C1 segment of cervical spinal cord (tissue), 14 donors: ENCODE results near the gene SLC43A3.
"Not testable (repeated sequence)": the region's sequence is repeated elsewhere in the genome, so short reads cannot be mapped to it uniquely, and the experiment has no call there.

Experiments
- DNase-seq, 14 donors: peaks; one replicate each; lab custom pipeline; 2025; lab: John Stamatoyannopoulos, UW

The SLC43A3 gene

DNA sequence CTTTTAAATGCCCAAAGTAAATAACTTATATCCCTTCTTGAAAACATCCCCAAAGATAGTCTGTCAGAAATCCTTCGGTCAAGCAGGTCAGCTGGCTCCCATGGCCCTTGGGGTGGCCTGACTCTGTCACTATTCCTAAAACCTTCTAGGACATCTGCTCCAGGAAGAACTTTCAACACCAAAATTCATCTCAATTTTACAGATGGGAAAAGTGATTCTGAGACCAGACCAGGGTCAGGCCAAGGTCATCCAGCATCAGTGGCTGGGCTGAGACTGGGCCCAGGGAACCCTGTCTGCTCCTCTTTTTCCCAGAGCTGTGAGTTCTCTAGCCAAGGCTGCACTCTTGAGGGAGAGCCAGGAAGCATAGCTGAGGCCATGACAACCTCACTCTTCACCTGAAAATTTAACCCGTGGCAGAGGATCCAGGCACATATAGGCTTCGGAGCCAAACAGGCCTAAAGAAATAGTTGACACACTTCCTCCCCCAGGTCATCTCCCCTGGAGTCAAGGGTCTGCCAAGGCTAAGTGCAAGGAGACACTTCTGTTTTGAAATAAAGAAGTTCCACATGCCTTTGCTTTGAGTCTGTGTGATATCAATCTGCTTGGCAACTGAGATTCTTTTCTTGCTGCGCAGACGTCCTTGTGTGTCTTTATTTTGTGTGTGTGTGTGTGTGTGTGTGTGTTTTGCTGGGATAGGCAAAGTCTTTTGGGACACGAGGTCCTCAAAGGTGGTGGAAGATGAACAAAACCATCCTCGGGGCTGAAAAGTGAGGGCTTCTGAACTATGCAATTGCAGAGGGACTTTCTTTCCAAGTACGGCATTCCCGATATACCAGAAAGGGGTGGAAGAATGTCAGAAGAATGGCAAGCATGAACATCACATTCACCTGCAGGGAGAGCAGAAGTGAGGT is 19.7 kb downstream of the SLC43A3 start:
- DNase-seq: peak in 3 of 14 donors; percentile 4 to 18 (median 8)

DNA sequence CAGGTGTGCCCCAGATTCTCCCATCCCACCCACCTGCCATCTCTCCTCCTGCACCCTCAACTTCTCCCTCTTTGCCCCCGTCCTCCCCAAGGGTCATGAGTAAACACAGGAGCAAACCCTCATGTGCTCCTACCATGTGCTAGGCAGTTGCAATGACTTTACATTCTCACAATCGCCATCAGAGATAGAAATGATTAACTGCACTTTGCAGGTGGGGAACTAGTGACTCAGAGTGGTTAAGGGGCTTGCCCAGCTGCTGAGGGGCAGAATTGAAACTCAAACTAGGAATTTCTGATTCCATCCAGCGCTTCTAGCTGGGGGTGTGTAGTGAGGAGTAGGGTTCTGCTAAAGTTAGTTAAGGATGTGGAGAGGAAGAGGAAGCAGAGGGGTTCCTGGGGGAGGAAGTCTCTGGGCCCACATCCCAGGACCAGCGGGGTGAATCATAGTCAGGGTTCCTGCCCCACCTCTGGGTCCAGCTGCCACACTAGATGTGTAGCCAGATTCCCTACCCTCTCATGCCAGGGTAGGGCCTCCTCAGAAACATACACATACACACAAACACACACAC is 20.5 kb downstream of the SLC43A3 start:
- peak in 1 of 14 donors; percentile 13 for DNase-seq

DNA sequence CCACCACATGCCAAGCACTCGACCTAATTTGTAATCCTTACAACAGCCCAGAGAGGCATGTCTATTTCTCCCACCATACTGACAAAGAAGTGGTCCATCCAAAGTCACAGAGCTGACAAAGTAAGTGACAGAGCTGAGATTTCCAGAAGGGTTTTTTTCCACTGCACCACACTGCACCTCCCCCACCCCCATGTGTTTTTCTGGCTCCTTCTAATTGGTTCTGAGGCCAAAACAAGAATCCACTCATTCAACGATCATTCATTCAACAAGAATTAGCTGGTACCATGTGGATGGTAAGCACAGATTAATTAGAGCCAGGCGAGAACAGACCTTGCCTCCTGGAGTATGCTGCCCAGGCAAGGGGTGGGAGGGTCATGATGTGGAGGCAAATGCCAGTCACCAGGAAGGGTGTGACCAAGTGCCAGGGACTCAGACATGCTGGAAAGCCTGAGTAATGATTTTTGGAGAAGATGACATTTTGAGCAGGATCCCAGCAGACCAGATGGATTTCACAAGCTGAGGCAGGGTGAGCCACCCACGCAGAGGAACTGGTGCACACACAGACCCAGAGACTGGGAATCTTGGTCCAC is 21.6 kb downstream of the SLC43A3 start:
- DNase-seq: peak in 2 of 14 donors; percentile 36 to 68

DNA sequence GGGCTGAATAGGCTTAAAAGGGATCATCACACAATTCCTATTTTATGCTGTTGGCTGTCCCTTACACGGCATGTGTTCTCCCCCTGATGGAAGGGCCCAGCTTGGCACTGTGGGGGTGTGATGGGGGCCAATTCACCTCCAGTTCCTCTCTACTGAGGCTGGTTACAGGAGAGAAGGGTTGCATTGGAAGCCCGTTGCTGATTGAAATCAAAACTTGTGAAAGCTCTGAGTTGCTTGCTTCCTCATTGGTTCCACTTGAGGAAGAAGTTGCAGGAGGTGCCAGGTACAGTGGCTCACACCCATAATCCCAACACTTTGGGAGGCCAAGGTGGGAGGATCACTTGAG is 23.1 kb downstream of the SLC43A3 start:
- no peak for DNase-seq

DNA sequence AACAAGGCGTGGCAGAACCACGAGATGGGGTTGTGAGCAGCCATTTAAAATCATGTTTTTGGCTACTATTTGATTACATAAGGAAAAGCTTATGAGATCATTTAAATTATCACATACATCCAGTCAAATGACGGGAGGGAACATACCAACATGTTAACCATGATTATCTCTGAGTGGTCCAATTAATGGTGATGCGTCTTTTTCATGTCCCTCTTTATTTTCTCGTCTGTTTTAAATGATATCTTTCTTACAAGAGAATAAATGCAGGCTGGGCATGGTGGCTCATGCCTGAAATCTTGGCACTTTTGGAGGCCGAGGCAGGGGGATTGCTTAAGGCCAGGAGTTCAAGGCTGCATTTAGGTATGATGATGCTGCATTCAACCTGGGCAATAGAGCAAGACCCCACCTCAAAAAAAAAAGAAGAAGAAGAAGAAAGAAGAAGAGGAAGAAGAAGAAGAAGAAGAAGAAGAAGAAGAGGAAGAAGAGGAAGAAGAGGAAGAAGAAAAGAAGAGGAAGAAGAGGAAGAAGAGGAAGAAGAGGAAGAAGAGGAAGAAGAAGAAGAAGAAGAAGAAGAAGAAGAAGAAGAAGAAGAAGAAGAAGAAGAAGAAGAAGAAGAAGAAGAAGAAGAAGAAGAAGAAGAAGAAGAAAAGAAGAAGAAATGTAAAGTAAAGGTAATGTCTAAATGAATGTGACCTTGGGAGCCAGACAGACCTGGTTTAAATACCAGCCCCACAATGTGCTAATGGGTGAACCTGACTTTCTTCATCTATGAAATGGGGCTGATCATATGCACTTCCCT is 23.7 kb downstream of the SLC43A3 start:
- not testable (repeated sequence) for DNase-seq

DNA sequence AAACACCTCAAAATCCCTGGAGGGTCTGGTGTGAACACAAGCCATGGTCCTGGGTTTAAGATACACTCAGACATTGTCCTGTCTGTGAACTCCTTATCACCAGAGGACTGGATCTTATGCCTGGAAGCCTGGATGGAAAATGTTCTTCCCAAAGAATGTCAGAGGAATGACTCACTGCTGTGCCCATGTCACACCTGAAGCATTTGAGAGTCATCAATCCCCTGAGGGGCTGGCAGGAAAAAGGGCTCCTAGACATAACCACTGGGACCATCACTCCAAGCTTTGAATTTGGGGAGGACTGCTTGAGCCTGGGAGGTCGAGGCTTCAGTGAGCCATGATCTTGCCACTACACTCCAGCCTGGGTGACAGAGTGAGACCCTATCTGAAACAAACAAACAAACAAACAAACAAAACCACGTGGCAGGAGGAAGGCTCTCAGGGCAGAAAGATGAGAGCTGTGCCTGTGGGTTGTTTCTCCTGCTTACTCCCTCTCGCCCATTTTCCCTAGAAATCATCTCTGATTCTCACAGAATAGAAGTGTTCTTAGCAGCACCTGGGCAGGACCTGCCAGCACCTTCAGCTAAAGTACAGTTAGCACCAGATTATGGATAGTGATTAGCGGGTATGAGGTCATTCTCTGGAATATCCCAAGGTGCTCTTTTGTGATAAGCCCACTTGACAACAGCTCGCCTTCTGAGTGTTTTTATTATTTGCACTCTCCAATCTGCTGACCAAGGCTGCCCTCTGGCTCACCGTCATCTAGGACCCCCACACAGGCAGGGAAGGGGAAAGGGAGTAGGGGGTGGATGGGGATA is 24.5 kb downstream of the SLC43A3 start:
- DNase-seq: no peak

DNA sequence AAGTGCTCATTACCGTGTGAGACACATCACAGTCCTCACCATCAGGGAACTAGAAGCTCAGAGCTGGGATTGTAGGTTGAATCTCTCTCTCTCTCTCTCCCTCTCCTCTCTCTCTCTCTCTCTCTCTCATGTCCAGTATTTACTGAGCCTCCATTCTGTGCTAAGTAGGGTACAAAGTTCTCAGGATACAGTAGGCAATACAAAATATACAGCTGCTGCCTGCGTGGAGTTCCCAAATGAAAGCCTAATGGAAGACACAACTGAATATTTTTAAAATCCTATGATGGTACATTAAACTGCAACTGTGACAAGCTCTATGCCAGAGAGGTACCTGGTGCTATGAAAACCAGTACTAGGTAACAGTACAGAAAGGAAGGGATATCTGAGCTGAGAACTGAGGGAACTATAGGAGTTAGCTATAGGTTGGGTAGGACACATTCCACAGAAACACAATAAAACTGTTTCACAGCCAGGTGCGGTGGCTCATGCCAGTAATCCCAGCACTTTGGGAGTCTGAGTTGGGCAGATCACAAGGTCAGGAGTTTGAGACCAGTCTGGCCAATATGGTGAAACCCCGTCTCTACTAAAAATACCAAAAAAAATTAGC is 26.8 kb downstream of the SLC43A3 start:
- DNase-seq: no peak

DNA sequence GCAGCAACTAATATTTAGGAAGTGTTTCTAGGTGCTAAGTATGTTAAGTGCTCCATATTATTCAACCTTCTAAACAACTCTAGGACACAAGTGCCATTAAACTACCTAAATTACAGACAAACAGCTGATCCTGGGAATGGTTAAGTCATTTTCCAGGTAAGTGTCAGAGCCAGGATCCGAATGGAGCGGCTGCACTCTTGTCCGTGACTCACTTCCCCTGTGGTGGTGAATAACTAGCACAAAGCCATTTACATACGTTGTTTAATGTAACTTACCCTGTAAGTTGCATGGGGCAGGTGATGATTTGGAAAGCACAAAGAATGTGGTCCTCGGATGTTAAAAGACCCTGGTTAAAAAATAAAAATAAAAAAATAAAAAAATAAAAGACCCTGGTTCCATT is 27.7 kb downstream of the SLC43A3 start:
- no peak for DNase-seq

DNA sequence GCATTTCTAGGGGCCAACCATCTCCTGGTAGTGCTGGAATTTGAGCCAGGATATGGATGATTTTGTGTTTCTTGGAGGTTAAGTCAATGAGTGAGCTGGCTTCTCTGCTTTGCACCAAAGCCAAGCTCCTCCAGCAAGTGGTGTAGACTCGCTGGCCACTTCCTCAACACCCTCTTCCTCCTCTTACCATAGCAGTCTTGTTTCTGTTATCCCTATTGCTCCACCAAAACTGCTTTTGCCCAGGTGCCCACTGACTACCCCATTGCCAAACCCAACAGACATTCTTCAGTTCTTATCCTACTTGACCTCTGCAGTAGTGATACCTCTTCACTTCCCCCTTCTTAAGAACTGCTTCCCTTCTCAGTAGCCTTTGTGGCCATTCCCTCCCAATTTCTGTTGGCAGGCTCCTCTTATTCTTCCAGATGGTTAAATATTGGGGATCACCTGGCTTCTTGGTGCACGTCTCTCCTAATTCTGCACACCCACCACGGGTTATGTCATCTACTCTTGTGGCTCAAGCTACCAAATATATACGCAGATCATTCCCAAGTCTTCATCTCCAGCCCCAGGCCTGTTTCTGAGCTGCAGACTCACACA is 29.4 kb downstream of the SLC43A3 start:
- DNase-seq: no peak

DNA sequence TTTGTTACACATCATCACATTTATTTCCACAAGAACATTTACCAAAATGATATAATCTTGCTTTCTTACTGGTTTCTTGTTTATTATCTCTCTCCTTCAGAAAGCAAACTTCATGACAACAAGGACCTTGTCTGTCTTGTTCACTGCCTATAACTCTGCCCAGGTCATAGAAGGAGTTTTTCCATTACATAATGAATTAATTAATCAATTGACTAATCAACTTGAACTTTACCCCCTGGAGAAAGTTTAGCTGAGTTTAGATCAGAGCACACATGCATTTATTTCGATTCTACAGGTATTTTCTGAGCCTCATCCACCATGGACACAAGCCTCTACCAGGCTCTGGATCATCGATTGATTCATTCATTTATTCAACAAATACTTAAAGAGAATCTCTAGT is 30.2 kb downstream of the SLC43A3 start:
- DNase-seq: no peak

DNA sequence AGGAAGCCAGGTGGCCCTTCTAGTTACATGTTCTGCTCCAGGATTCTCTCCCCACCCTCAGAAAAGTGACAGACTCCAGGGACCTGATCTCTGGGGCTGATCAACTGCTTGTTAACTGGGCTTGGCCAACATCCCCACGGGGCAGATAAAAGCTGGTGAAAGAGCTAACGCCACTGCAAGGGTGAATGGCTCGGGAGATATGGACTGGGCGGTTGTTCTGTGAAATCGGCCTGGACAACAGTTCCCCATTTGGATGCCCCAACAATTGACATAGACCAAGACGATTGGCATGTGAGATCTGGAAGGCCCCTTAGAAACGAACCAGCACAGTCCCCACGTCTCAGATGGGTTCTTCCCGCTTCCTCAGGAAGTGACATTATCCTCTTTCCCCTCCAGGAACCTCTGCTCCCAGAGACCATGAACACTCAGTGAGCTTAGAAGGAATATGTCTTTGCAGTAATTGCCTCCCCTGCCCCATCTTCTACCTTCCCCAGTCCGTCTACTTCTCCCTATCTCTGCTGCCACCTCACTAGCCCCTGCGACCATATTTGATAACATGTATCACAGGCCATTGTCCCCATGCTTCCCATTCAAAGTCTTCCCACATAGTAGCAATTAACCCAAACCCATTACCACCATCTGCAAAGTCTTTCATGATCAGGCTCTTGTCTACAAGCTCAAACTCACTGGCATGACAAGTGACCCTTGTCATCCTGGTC is 30.9 kb downstream of the SLC43A3 start:
- no peak for DNase-seq

DNA sequence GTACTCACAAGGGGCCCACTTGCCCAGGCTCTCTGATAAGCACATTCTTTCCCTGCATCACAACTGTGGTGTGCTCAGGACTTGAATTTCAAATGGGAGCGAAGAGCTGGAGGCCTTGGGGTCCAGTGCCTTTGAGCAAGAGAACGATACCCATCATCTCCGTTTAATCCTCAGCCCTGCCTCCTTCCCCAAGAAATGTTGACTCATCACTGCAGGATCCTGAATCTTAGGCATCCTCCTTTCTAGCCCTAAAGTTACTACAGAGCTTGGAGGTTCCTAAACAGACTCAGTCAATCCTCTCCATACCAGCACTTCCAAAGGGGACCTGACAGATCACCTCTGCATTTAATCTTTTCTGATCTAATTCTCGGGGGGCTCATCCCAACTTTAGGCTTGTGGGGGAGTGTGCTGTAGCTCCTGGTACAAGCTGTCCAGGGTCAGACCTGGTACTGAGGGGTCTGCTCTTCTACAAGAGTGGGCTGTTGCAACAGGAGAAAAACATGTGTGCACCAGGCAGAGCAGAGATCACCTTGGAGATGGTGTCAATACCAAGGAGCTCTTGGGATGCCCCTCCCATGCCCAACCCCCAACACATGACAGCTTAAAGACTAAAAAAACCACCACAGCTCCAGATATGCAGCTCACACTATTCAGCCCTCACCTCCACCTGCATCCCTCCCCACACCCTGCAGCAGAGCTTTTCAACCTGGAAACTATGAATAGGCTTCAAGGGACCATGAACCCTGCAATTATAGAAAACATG is 32.5 kb downstream of the SLC43A3 start:
- no peak for DNase-seq

DNA sequence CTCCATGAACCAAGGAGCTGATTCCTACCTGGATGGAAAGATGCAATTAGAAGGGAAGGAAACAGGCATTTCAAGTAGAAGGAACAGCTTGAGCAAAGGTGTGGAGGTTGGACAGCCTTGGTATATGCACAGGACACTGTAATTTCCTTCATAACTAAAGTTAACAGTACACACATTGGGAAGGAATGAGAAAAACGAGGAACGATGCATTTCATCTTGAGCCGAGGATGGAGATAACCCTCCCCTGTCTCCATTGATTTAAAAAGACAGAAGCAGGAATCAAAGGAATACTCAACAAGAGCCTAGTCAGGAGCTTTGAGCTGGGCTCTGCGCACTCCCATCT is 34.2 kb downstream of the SLC43A3 start:
- DNase-seq: no peak

DNA sequence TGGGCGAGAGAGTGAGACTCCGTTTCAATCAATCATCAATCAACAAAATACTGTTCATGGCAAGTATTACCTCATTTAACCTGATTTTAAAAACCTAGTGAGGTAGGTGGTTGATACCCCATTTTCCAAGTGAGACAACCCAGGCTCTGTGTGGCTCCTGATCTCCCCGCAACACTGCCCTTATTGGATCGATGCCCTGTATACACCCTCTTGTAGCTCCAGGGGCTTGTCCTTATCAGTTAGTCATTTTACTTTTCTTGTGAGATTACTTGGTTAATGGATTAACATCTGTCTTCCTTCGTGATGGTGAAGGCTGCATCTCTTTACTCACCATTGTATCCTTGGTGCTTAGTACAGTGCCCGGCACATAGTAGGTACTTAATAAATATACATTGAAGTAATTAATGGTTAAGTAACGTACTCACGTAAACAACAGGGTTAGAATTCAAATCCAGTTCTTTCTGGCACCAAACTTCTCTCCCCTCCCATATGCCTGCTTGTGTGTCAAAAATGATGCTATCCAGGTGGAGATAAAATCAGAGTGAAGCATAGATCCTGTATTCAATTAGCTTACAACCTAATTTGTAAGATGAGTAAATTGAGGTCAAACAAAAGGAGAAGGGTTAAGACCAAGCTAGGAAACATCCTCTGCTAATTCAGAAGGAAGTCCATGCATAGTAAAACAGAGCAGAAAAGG is 34.7 kb downstream of the SLC43A3 start:
- no peak for DNase-seq

DNA sequence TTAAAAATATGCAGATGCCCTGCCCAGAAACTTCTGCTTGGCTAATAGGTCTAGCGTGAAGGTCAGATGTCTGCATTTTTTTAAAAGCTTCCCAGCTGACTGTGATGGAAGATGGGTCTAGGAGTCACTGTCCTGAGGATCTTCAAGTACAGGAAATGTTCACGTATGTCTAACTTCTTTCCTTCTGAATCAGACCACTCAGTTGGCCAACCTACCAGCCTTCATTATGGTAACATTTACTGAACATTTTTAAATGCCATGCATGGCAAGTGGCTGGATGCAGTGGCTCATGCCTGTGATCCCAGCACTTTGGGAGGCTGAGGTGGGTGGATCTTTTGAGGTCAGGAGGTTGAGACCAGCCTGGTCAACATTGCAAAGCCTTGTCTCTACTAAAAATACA is 35.4 kb downstream of the SLC43A3 start:
- no peak for DNase-seq

DNA sequence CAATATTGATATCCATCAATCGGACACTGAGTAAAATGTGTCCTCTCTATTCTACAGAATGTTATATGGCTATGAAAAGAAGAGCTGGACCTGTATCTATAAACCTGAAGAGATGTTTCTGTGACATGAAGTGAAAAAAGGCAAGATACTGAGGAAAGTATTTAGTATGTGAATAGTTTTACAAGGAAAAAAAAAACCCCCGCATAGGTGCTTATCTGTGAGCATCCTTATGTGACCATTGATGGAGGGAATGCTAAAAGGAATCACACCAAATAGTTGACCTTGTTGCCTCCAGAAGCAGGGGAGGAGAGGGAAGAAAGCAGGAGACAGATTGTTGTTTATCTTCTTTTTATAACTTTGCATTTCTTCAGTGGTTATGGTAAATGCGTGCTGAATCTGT is 35.8 kb downstream of the SLC43A3 start:
- no peak for DNase-seq

DNA sequence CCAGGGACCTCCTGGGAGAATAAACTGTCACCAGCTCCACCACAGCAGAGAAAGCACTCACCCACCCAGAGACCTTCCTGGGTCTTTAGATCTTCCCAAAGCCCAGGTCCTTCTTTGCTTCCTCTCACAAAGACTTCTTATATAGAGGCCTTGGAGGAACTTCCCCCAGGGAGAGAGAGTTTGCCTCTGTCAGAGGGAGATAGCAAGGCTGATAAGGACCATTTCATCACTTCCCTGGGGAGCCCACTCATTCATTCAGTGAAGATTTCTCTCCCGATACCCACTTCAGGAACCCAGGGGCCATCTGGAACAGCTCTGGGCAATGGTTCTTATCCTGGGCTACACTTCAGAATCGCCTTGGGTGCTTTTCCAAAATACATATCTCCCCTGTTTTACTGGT is 36.4 kb downstream of the SLC43A3 start, which contains the start of gene PRG2:
PRG2 (minus strand) TSS at position 116 of the 400 bp plus-strand sequence. CDS start 706 bp downstream, outside the sequence.
- DNase-seq: no peak
